Thoracic aorta (tissue), 2 donors: Measurements from ENCODE around the gene CFD. TPM values are rescaled to one million over a fixed set of nuclear protein-coding genes. Genes with fewer than 3 reads are reported as not detected.

Experiments used
- ATAC-seq: fragments of 150-250 bp; one replicate; pipeline ENCODE4 v1.8.0; 2017; ENCODE audit warnings: low read depth; ENCODE audit not compliant: insufficient number of reproducible peaks, low FRiP score
- DNase-seq: peaks from one replicate; pipeline ENCODE4 v3.0.0-alpha.2; 2020; ENCODE audit warnings: low spot score
- H3K27ac ChIP-seq, 2 donors: fragments of 200-600 bp; sonication (generic); 1 replicate in 1 of 2; 2 replicates in 1 of 2; pipeline ENCODE4 v1.5.1; 2016; ENCODE audit warnings: mild to moderate bottlenecking in 2 of 2, moderate library complexity in 2 of 2
- H3K27me3 ChIP-seq: fragments of 200-600 bp; sonication (generic); replicated peaks from 2 replicates; pipeline ENCODE4 v1.6.0; 2016; ENCODE audit warnings: mild to moderate bottlenecking; ENCODE audit not compliant: insufficient read depth
- H3K36me3 ChIP-seq: fragments of 200-600 bp; sonication (generic); one replicate; pipeline ENCODE4 v1.5.1; 2016
- H3K4me1 ChIP-seq, 2 donors: fragments of 200-600 bp; sonication (generic); 1 replicate in 1 of 2; 2 replicates in 1 of 2; pipeline versions ENCODE4 v1.5.1 to v1.6.0; 2016; ENCODE audit warnings: low read depth in 2 of 2, mild to moderate bottlenecking in 1 of 2; ENCODE audit not compliant: control insufficient read depth in 1 of 2
- H3K4me3 ChIP-seq: fragments of 200-600 bp; sonication (generic); 2 replicates; pipeline ENCODE4 v1.5.1; 2016; ENCODE audit warnings: mild to moderate bottlenecking
- H3K9me3 ChIP-seq: fragments of 200-600 bp; sonication (generic); 2 replicates; pipeline ENCODE4 v1.5.1; 2016
- total RNA-seq, 2 donors: library from RNA; depleted of rRNA; stranded (reverse); fragments of >200 nt; gene quantifications; one replicate each; pipeline versions ENCODE4 v1.1.0 to v1.2.3, GENCODE V29; 2016
- TF ChIP-seq, protein P1 (sequence below): fragments of 200-600 bp; sonication (generic); IDR thresholded peaks from one replicate; pipeline ENCODE4 v1.5.1; 2019; ENCODE audit warnings: antibody characterized with exemption

CFD gene
- total RNA-seq, 2 donors from 2014 or later = 472 to 781 TPM

DNA sequence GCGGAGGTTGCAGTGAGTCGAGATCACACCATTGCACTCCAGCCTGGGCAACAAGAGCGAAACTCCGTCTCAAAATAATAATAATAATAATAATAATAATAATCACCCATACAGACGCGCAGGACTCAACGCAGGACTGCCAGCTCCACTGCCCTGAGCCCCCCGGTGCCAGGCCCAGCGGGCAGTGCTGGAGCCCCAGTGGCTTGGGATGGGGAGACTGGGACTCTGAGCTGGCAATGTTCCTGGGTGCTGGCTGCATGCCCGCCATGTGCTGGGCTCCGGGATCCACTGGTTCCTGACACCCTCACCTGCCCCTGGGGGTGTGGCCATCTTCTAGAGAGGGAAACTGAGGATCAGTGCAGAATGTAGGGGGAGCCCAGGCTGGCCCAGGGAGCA lies 32.2 kb upstream of the CFD start:
- Histone ChIP-seq H3K4me3 (no peak overlapping the region), H3K36me3 (no peaks in the 10 kb centered on the region), H3K27ac (no peak overlapping the region), H3K27me3 (peaks cover 8% of the 10 kb centered on the region), H3K4me1 (no peaks in the 10 kb centered on the region), H3K9me3 (no peaks in the 10 kb centered on the region)
- no peak for DNase-seq
- no peak for ATAC-seq
- TF ChIP-seq, protein P1, sequence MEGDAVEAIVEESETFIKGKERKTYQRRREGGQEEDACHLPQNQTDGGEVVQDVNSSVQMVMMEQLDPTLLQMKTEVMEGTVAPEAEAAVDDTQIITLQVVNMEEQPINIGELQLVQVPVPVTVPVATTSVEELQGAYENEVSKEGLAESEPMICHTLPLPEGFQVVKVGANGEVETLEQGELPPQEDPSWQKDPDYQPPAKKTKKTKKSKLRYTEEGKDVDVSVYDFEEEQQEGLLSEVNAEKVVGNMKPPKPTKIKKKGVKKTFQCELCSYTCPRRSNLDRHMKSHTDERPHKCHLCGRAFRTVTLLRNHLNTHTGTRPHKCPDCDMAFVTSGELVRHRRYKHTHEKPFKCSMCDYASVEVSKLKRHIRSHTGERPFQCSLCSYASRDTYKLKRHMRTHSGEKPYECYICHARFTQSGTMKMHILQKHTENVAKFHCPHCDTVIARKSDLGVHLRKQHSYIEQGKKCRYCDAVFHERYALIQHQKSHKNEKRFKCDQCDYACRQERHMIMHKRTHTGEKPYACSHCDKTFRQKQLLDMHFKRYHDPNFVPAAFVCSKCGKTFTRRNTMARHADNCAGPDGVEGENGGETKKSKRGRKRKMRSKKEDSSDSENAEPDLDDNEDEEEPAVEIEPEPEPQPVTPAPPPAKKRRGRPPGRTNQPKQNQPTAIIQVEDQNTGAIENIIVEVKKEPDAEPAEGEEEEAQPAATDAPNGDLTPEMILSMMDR = no peak

DNA sequence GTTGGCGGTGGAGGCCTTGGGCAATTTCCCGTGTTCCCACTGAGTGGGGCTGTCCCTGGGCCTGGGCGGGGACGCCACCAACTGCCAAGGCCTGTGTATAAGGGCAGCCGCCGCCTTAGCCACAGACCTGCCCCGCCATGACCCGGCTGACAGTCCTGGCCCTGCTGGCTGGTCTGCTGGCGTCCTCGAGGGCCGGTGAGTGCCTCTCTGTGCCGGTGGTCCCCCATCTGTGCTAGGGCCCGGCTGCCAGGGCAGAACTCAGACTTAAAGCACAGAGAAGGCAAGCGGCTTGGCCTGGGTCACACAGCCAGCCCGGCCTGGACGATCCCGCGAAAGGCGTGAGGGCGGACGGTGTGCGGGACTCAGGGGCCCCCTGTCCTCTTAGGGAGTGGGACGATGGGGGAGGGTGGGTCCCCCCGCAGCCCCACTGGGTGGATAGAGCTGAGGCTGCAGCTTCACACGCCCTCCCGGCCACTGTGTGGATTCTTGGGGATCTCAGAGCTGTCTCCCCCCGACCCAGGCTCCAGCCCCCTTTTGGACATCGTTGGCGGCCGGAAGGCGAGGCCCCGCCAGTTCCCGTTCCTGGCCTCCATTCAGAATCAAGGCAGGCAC lies 31.6 kb upstream of the CFD start, which contains the start of gene AZU1:
AZU1 (plus strand) TSS at position 128 of the 612 bp plus-strand sequence; CDS start at position 138, 10 bp downstream.
- no peak for DNase-seq
- TF ChIP-seq, protein P1 = no peak

DNA sequence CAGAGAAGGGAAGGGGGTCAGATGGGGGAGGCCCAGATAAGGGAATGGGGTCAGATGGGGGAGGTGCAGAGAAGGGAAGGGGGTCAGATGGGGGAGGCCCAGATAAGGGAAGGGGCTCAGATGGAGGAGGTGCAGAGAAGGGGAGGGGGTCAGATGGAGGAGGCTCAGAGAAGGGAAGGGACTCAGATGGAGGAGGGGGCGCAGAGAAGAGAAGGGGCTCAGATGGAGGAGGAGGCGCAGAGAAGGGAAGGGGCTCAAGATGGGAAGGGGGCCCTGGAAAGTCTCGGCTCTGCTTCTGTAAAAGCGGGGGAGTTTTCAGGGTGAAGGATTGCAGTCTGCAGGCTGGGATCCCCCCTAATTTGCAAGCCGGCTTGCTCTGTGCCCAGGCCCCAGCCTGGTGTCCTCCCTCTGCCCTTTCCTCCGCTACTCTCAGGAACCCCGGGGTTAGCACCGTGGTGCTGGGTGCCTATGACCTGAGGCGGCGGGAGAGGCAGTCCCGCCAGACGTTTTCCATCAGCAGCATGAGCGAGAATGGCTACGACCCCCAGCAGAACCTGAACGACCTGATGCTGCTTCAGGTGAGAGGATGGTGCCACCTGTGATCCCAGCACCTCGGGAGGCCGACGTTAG lies 30.2 kb upstream of the CFD start:
- no peak for ATAC-seq
- Histone ChIP-seq H3K36me3 (no peaks in the 10 kb centered on the region), H3K27me3 (no peaks in the 10 kb centered on the region), H3K4me1 (no peaks in the 10 kb centered on the region), H3K27ac (no peak overlapping the region), H3K9me3 (no peaks in the 10 kb centered on the region), H3K4me3 (no peak overlapping the region)
- TF ChIP-seq, protein P1 = no peak
- DNase-seq = no peak

More for the DNA sequence above, 31.6 kb upstream of the CFD start, which contains the start of gene AZU1:
- no peaks in the 10 kb centered on the region for H3K4me1 ChIP-seq
- H3K9me3 ChIP-seq = no peaks in the 10 kb centered on the region
- H3K36me3 ChIP-seq = no peaks in the 10 kb centered on the region
- no peak for ATAC-seq
- no peak within 1 kb of the TSS for H3K4me3 ChIP-seq
- H3K27ac ChIP-seq = no peak within 1 kb of the TSS
- peaks cover 3% of the 10 kb centered on the region for H3K27me3 ChIP-seq

DNA sequence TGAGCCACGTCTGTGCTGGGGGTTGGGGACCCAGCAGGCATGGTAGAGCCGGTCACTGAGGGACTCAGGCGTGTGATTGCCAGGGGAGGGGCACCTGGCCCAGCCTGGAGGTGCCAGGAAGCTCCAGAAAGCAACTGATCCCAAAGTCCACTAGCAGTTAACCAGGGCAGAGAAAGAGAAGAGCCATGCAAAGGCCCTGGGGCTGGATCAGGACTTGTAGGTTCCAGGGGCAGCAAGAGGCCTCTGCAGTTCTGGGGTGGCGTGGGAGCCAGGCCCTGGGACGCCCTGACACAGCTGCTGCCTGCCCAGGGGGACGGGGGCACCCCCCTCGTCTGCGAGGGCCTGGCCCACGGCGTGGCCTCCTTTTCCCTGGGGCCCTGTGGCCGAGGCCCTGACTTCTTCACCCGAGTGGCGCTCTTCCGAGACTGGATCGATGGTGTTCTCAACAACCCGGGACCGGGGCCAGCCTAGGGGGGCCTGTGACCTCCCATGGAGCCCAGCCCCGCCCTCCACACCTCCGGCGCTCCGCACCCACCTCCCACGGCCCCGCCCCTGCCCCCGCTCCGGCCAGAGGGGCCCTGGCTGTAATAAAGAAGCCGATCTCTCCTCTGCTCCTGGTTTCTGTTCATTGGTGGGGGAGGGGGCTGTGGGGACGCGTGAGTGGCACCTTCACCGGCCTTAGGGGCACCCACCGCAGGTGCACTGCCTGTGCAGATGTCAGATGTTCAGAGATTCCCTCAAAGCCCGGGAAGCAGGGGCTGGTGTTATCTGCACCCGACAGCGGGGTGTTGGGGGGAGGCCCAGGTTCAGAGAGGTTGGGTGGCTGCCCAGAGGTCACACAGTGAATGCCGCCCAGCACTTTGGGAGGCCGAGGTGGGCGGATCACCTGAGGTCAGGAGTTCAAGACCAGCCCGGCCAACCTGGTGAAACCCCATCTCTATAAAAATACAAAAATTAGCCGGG lies 27.8 kb upstream of the CFD start:
- TF ChIP-seq, protein P1 = no peak
- no peaks in the 10 kb centered on the region for H3K27me3 ChIP-seq
- no peak overlapping the region for H3K4me3 ChIP-seq
- ATAC-seq (no peak), DNase-seq (no peak)
- H3K36me3 ChIP-seq = no peaks in the 10 kb centered on the region
- H3K27ac ChIP-seq = no peak overlapping the region
- H3K9me3 ChIP-seq = no peaks in the 10 kb centered on the region
- H3K4me1 ChIP-seq = no peaks in the 10 kb centered on the region

DNA sequence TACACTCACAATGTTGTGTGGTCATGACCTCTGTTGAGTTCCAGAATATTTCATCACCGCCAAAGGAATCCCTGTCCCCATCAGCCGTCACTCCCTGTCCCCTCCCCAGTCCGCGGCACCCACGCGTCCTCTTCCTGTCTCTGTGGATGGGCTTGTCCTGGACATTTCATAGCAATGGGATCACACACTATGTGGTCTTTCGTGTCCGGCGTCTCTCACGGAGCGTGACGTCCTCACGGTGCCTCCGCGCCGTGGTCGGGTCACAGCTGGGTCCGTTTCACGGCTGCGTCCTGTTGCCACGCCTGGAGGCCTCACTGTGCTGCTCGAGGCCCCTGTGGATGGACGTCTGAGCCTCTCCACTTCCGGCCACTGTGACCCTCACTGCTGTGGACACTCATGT lies 25.2 kb upstream of the CFD start:
- H3K9me3 ChIP-seq = no peaks in the 10 kb centered on the region
- no peak overlapping the region for H3K27ac ChIP-seq
- no peak for DNase-seq
- no peaks in the 10 kb centered on the region for H3K36me3 ChIP-seq
- peaks cover 3% of the 10 kb centered on the region for H3K27me3 ChIP-seq
- ATAC-seq = no peak
- no peak overlapping the region for H3K4me3 ChIP-seq
- H3K4me1 ChIP-seq = no peaks in the 10 kb centered on the region
- TF ChIP-seq, protein P1 = no peak
